Suprapubic skin (tissue), 4 donors: ENCODE measurements around the gene VSX2. TPM values are rescaled to one million over a fixed set of nuclear protein-coding genes. Genes with fewer than 3 reads are reported as not detected.

Experiments used
- DNase-seq, 2 donors: peaks; one replicate each; pipeline ENCODE4 v3.0.0-alpha.2; 2019; ENCODE audit warnings: low spot score in 2 of 2
- H3K27ac ChIP-seq: fragments of 200-600 bp; sonication (generic); one replicate; pipeline ENCODE4 v1.5.1; 2019
- H3K27me3 ChIP-seq: fragments of 200-600 bp; sonication (generic); one replicate; pipeline ENCODE4 v1.5.1; 2019
- H3K36me3 ChIP-seq: fragments of 200-600 bp; sonication (generic); one replicate; pipeline ENCODE4 v1.5.1; 2019
- H3K4me1 ChIP-seq: fragments of 200-600 bp; sonication (generic); one replicate; pipeline ENCODE4 v1.5.1; 2019
- H3K4me3 ChIP-seq: fragments of 200-600 bp; sonication (generic); one replicate; pipeline ENCODE4 v1.5.1; 2019; ENCODE audit warnings: mild to moderate bottlenecking
- H3K9me3 ChIP-seq: fragments of 200-600 bp; sonication (generic); one replicate; pipeline ENCODE4 v1.5.1; 2019
- EP300 ChIP-seq: sonication (generic); formaldehyde crosslinking; IDR thresholded peaks from one replicate; pipeline ENCODE4 v1.6.1; 2017; ENCODE audit warnings: antibody characterized with exemption
- POLR2A ChIP-seq, 2 donors: fragments of 450-650 bp; IDR thresholded peaks; one replicate each; pipeline ENCODE4 v1.6.1; 2017; ENCODE audit warnings: antibody characterized with exemption in 2 of 2, mild to moderate bottlenecking in 2 of 2, moderate library complexity in 2 of 2
- POLR2AphosphoS5 ChIP-seq, 3 donors: sonication (generic); formaldehyde crosslinking; IDR thresholded peaks; one replicate each; pipeline ENCODE4 v1.6.1; 2017; ENCODE audit warnings: antibody characterized with exemption in 3 of 3
- WGBS: methylation state at CpG from one replicate; pipeline ENCODE4 v1.1.5; 2018; 5-methylcytosine and 5-hydroxymethylcytosine counted together
- total RNA-seq, 4 donors: library from RNA; depleted of rRNA; stranded (reverse); fragments of >200 nt; gene quantifications; one replicate each; pipeline ENCODE4 v1.1.0, GENCODE V29; 2016
- TF ChIP-seq, protein P1 (sequence below), 2 donors: fragments of 200-600 bp in 1 of 2; fragments of 450-650 bp in 1 of 2; sonication (generic) in 1 of 2; IDR thresholded peaks; one replicate each; pipeline ENCODE4 v1.5.1; 2016 to 2019; ENCODE audit warnings: antibody characterized with exemption in 2 of 2, mild to moderate bottlenecking in 1 of 2, moderate library complexity in 1 of 2

The VSX2 gene
- total RNA-seq, 4 donors from 2014 or later = not detected

GRCh38 chr14:74245292-74245691 lies 6.0 kb downstream of the VSX2 start:
- DNase-seq = no peak
- H3K36me3 ChIP-seq = no peaks in the 10 kb centered on the region
- WGBS = 60% methylated on average over 2 of the region's 7 CpGs
- no peaks in the 10 kb centered on the region for H3K9me3 ChIP-seq
- H3K4me1 ChIP-seq = peaks cover 19% of the 10 kb centered on the region
- H3K27ac ChIP-seq = no peak overlapping the region
- TF ChIP-seq, protein P1, sequence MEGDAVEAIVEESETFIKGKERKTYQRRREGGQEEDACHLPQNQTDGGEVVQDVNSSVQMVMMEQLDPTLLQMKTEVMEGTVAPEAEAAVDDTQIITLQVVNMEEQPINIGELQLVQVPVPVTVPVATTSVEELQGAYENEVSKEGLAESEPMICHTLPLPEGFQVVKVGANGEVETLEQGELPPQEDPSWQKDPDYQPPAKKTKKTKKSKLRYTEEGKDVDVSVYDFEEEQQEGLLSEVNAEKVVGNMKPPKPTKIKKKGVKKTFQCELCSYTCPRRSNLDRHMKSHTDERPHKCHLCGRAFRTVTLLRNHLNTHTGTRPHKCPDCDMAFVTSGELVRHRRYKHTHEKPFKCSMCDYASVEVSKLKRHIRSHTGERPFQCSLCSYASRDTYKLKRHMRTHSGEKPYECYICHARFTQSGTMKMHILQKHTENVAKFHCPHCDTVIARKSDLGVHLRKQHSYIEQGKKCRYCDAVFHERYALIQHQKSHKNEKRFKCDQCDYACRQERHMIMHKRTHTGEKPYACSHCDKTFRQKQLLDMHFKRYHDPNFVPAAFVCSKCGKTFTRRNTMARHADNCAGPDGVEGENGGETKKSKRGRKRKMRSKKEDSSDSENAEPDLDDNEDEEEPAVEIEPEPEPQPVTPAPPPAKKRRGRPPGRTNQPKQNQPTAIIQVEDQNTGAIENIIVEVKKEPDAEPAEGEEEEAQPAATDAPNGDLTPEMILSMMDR (IDR thresholded peaks at IDR 0.05) = no peak
- peaks cover 75% of the 10 kb centered on the region for H3K27me3 ChIP-seq
- no peak overlapping the region for H3K4me3 ChIP-seq

DNA sequence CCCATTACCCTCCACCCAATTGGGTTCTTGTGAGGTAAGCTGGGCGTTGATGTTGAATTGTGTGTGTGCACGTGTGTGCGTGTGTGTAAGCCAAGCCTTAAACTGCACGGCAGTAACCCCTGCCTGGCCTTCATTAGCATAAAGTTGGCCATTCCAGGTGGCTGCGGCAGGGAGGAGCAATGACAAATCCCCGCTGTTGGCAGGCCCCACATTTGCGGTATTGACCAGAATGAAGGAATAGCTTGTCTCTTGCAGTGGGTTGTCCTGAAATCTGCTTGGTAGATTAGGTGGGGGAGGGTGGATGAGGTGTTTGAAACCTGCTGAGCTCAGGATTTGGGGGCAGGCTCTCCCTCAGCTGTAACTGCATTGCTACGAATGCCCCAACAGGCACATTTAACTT lies 7.3 kb downstream of the VSX2 start:
- no peak for DNase-seq
- Histone ChIP-seq H3K4me1 (peaks cover 12% of the 10 kb centered on the region), H3K36me3 (no peaks in the 10 kb centered on the region), H3K27ac (no peak overlapping the region), H3K9me3 (no peaks in the 10 kb centered on the region), H3K4me3 (no peak overlapping the region), H3K27me3 (peaks cover 62% of the 10 kb centered on the region)
- WGBS = 79% methylated on average over 8 of the region's 8 CpGs
- TF ChIP-seq EP300 (no peak), POLR2A (IDR thresholded peaks at IDR 0.05) (no peak)

- WGBS = 69% methylated on average over 6 of the region's 6 CpGs
- TF ChIP-seq, protein P1 (IDR thresholded peaks at IDR 0.05) = no peak
- Histone ChIP-seq H3K27me3 (peaks cover 47% of the 10 kb centered on the region), H3K36me3 (no peaks in the 10 kb centered on the region), H3K4me1 (peaks cover 8% of the 10 kb centered on the region), H3K9me3 (no peaks in the 10 kb centered on the region), H3K4me3 (no peak overlapping the region), H3K27ac (no peak overlapping the region)
- DNase-seq = no peak
Measured at GRCh38 chr14:74248017-74248416, 8.8 kb downstream of the VSX2 start.

DNA sequence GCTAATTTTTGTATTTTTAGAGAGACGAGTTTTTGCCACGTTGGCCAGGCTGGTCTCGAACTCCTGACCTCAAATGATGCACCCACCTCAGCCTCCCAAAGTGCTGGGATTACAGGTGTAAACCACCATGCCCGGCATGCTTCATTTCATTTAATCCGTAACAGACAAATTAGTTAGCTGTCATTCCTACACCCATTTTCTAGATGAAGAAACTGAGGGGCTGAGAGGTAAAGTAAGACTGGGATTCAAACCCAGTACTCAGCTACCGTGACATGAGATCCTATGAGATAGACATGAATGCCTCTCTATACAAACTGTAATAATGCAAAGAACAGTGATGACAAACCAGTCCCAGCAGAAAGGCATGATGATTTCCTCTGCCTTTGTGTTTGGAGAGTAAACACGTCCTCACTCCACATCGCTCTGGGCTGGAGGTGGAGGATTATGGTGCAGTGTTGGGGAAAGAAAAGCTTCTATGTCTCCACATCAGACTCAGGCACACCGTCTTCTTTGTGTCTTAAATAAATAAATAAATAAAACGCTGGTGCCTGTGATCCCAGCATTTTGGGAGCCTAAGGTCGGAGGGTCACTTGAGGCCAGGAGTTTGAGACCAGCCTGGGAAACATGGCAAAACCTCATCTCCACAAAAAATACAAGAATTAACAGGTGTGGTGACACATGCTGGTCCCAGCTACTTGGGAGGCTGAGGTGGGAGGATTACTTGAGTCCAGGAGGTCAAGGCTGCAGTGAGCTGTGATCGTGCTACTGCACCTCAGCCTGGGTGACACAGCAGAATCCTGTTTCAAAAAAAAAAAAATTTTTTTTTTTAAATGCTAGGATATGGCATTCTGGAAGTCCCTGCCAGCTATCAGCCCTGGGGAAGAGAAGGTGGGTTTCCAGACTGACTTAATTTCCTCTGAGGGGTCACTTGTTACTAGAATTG lies 10.5 kb downstream of the VSX2 start:
- Histone ChIP-seq H3K4me3 (no peak overlapping the region), H3K27me3 (peaks cover 30% of the 10 kb centered on the region), H3K9me3 (no peaks in the 10 kb centered on the region), H3K4me1 (peaks cover 8% of the 10 kb centered on the region), H3K27ac (no peak overlapping the region), H3K36me3 (no peaks in the 10 kb centered on the region)
- no peak for DNase-seq
- TF ChIP-seq, protein P1 (IDR thresholded peaks at IDR 0.05) = no peak
- TF ChIP-seq POLR2A (IDR thresholded peaks at IDR 0.05) (no peak), POLR2AphosphoS5 (IDR thresholded peaks at IDR 0.05) (no peak), EP300 (no peak)
- 73% methylated on average over 12 of the region's 12 CpGs for WGBS

DNA sequence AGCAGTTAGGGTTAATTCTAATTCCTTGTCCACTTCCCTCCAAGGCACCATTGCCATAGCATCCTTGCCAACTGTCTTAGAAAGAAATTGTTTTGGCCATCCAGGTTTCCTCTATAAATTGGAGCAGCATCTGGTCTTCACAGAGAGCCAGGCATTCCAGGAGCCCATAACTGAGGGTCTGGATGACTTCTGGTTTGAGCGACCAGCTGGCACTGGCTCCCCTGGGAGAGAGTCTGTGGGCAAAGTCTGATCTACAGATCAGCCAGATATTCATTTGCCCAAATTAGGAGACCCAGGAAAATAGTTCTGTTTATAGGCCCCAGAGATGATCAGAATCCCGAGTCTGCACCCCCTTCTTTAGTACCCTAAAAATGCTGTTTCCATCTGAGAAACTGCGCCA lies 16.0 kb downstream of the VSX2 start:
- no peaks in the 10 kb centered on the region for H3K36me3 ChIP-seq
- TF ChIP-seq, protein P1 (IDR thresholded peaks at IDR 0.05) = no peak
- TF ChIP-seq POLR2A (IDR thresholded peaks at IDR 0.05) (no peak), POLR2AphosphoS5 (IDR thresholded peaks at IDR 0.05) (no peak), EP300 (no peak)
- H3K9me3 ChIP-seq = no peaks in the 10 kb centered on the region
- DNase-seq = no peak
- WGBS = 100% methylated on average over 1 of the region's 3 CpGs
- no peak overlapping the region for H3K27ac ChIP-seq
- H3K4me3 ChIP-seq = no peak overlapping the region
- peaks cover 26% of the 10 kb centered on the region for H3K4me1 ChIP-seq
- no peaks in the 10 kb centered on the region for H3K27me3 ChIP-seq
